Memory B cell (primary cell): Measurements from ENCODE around the gene RTBDN.

Experiments used
- ATAC-seq: fragments of 150-1000 bp; cut with Tn5 transposase; 2 replicates; pipeline ENCODE4 v1.10.0; 2021; ENCODE audit warnings: low read depth, mild to moderate bottlenecking, moderate library complexity
- DNase-seq, 2 donors: peaks; one replicate each; pipeline ENCODE4 v3.0.0; 2022; ENCODE audit warnings: low spot score in 2 of 2
- H3K27ac Mint-ChIP-seq: one replicate; pipeline ENCODE4 v1.8.0; 2022; ENCODE audit warnings: mild to moderate bottlenecking, moderate library complexity, mixed read lengths
- H3K27me3 Mint-ChIP-seq: one replicate; pipeline ENCODE4 v1.8.0; 2022; ENCODE audit warnings: mixed read lengths
- H3K36me3 Mint-ChIP-seq: one replicate; pipeline ENCODE4 v1.8.0; 2022; ENCODE audit warnings: mild to moderate bottlenecking, mixed read lengths
- H3K4me1 Mint-ChIP-seq: one replicate; pipeline ENCODE4 v1.8.0; 2022; ENCODE audit warnings: mixed read lengths
- H3K4me3 Mint-ChIP-seq: one replicate; pipeline ENCODE4 v1.8.0; 2022; ENCODE audit warnings: mild to moderate bottlenecking, moderate library complexity, mixed read lengths
- H3K9me3 Mint-ChIP-seq: one replicate; pipeline ENCODE4 v1.8.0; 2022; ENCODE audit warnings: mixed read lengths

RTBDN gene

DNA sequence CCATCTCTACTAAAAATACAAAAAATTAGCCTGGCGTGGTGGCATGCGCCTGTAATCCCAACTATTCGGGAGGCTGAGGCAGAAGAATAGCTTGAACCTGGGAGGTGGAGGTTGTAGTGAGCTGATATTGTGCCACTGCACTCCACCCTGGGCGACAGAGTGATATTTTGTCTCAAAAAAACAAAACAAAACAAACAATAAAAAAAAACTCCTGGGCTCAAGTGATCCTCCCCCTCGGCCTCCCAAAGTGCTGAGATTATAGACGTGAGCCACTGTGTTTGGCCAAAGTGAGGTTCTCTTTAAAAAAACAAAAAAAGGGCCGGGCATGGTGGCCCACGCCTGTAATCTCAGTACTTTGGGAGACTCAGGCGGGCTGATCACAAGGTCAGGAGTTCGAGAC lies 46.9 kb downstream of the RTBDN start:
- no peaks in the 10 kb centered on the region for H3K9me3 Mint-ChIP-seq
- no peak overlapping the region for H3K4me3 Mint-ChIP-seq
- no peaks in the 10 kb centered on the region for H3K27me3 Mint-ChIP-seq
- DNase-seq (no peak), ATAC-seq (no peak)
- H3K36me3 Mint-ChIP-seq = no peaks in the 10 kb centered on the region
- H3K27ac Mint-ChIP-seq = no peak overlapping the region
- peaks cover 25% of the 10 kb centered on the region for H3K4me1 Mint-ChIP-seq

DNA sequence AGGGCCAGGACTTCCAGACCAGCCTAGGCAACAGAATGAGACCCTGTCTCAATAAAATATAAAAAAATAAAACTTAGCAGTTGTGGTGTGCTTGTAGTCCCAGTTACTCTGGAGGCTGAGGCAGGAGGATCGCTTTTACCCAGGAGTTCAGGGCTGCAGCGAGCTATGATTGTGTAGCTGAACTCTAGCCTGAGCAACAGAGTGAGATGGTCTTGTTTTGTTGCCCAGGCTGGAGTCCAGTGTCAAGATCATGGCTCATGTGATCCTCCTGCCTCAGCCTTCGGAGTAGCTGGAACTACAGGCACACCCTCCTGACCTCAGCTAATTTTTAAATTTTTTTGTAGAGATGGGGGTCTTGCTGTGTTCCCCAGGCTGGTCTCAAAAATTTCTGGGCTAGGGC lies 47.4 kb downstream of the RTBDN start:
- H3K4me3 Mint-ChIP-seq = no peak overlapping the region
- H3K27me3 Mint-ChIP-seq = no peaks in the 10 kb centered on the region
- no peak for DNase-seq

DNA sequence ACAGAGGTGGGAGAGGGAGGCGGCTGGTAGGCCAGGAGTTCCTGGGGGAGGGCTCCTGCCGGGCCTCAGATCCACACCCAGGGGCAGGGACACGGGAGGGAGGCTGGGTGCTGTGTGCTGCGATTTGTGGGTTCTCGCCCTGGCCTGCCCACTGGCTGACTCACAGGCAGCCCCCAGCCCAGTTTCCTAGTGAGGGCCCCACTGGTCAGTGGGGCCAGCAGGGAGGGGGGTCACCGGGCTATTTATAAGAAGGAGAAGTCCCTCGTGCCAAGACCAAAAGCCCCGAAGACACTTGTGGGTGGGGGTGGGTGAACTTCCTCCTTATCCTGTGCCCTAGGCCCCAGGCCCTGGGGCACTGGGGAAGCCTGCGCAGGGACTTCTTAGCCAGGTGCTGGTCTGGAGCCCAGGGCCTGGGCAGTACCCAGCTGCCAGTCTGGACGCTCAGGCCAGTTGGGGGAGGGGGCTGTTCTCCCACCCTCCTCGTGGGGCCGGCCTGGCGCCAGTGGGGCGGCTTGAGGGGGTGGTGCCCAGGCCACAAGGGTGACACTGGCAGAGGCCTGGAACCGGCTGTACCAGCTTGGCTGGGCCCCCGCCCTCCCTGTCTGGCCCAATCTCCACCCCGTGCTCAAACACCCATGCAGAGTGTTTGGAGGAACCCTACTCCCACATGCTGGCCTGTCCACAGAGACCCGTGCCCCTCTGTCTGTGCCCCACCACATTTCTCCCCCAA lies 48.1 kb downstream of the RTBDN start:
- DNase-seq = peak in 1 of 2 donors; percentile 62
- ATAC-seq = no peak
- H3K36me3 Mint-ChIP-seq = no peaks in the 10 kb centered on the region
- H3K9me3 Mint-ChIP-seq = no peaks in the 10 kb centered on the region
- no peak overlapping the region for H3K4me3 Mint-ChIP-seq
- H3K27ac Mint-ChIP-seq = no peak overlapping the region
- no peaks in the 10 kb centered on the region for H3K27me3 Mint-ChIP-seq
- peaks cover 31% of the 10 kb centered on the region for H3K4me1 Mint-ChIP-seq

More for the DNA sequence above, 47.4 kb downstream of the RTBDN start:
- no peaks in the 10 kb centered on the region for H3K36me3 Mint-ChIP-seq
- no peak overlapping the region for H3K27ac Mint-ChIP-seq
- H3K9me3 Mint-ChIP-seq = no peaks in the 10 kb centered on the region
- H3K4me1 Mint-ChIP-seq = peaks cover 28% of the 10 kb centered on the region
- ATAC-seq = no peak

DNA sequence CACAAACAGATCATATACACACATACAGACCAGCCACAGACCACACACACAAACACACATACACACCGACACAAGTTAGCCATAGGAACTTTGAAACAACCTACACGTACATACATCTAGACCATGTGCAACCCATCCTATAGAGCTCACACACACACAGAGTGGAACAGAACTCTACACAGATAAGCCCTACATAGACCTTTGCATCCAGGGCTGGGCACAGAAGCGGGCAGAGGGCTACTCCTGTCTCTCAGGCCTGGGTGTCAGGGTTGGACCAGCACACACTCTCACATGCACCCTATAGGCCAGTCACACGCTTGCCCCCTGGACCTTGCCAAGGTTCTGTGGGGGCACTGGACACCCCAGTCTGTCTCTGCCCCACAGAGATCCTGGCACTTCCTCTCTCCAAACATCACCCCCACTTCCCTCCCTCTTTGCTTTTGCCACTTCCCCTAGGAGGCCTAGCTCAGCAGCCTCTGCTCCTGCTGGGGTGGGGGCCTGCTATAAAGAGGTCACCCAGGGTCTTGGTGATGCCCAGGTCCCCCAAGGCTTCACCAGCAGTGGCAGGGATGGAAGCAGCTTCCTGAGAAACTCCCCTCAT lies 48.8 kb downstream of the RTBDN start:
- ATAC-seq (no peak), DNase-seq (no peak)
- Mint-ChIP-seq H3K4me3 (no peak overlapping the region), H3K27ac (no peak overlapping the region), H3K9me3 (no peaks in the 10 kb centered on the region), H3K4me1 (peaks cover 24% of the 10 kb centered on the region), H3K27me3 (no peaks in the 10 kb centered on the region), H3K36me3 (no peaks in the 10 kb centered on the region)

DNA sequence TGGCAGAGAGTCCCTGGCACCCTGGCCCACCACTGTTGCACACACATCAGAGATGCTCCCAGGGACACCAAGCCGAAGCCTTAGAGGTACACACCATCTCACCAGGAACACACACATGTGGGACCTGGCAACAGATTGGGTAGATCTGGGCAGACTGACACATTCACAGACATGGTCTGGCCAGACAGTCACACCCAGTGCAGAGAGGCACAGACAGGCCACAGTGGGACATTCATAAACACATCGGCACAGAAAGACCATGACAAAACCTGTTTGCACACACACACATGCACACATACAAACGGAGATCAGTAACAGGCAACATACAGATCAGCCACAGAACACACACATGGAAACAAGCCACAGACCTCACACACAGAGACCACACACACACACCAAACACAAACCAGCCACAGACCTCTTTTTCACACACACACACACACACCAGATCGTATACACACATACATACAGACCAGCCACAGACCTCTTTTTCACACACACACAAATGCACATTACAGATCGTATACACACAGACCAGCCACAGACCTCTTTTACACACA lies 49.4 kb downstream of the RTBDN start:
- Mint-ChIP-seq H3K27me3 (no peaks in the 10 kb centered on the region), H3K27ac (no peak overlapping the region), H3K4me1 (peaks cover 20% of the 10 kb centered on the region), H3K4me3 (no peak overlapping the region), H3K36me3 (no peaks in the 10 kb centered on the region), H3K9me3 (no peaks in the 10 kb centered on the region)
- DNase-seq (no peak), ATAC-seq (no peak)

DNA sequence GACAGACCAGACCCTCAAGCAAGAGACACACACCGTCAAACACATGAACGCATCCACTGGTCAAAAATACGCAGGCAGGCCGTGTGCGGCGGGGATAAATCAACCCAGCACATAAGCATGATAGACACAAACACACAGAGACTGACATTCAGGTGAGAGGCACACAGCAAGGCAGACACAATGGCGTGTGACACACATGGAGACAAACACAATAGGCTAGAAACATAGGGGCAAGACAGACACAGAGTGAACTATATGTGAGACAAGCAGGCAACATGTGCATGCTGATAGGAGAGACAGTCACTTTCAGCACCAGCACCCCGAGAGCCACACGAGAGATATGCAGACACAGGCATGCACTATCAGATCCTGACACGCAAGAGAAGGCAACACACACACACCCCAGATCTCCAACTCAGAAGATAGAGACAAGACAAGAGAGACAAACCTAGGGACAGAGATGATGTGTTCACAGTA lies 49.9 kb downstream of the RTBDN start:
- Mint-ChIP-seq H3K9me3 (no peaks in the 10 kb centered on the region), H3K4me3 (no peak overlapping the region), H3K27ac (no peak overlapping the region), H3K27me3 (no peaks in the 10 kb centered on the region), H3K36me3 (no peaks in the 10 kb centered on the region), H3K4me1 (peaks cover 21% of the 10 kb centered on the region)
- ATAC-seq (no peak), DNase-seq (no peak)

DNA sequence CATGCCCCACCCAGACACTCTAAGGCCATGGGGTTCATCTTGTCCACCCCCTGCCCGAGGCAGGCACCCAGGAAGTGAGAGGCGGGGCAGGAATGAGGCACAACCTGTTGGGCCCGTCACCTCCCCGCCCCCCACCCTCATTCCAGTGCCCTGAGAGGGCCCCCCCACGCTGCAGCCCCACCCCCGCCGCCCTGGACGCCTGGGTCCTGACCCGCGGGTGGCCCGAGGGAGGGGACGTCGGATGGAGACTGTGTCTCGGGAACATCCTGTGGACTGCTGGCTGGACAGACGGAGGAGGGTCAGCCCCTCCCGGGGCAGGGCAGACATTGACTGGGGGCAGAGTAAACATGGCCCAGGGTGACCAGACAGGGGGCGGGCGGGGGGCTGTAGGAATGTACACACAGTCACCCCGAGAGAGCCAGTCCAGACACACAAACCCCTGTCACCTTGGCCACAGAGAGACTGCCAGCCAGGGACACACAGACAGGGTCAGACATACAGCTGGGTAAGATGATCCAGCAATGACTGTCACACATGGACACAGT lies 50.5 kb downstream of the RTBDN start:
- no peaks in the 10 kb centered on the region for H3K36me3 Mint-ChIP-seq
- DNase-seq (no peak), ATAC-seq (no peak)
- H3K27ac Mint-ChIP-seq = no peak overlapping the region
- H3K4me3 Mint-ChIP-seq = peak overlapping the region; percentile 45
- H3K4me1 Mint-ChIP-seq = peaks cover 20% of the 10 kb centered on the region
- no peaks in the 10 kb centered on the region for H3K27me3 Mint-ChIP-seq
- no peaks in the 10 kb centered on the region for H3K9me3 Mint-ChIP-seq

DNA sequence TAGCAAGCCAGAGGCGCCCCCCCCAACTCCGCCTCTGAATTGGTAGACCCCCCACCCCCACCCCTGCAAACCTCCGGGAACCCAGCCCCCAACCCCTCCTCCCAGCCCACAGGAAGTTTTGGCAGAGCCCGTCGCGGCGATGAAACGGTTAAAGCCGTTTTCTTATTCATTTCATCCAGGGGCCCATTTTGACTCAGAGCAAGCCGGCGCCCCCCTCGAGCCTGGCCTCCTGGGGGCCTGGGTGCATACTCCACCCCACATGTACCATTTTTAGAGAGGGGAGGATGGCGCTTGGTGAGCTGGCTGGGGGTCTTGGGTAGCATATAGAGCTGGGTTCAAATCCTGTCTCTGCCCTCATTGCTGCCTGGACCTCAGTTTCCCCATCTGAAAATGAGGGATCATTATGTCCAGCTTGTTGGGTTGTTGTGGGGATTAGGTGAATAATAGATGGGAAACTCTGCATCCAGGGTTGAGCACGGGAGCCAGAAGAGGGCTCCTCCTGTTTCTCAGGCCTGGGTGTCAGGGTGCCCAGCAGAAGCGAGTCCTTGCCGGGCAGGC lies 51.0 kb downstream of the RTBDN start:
- no peak for DNase-seq
- no peak overlapping the region for H3K27ac Mint-ChIP-seq
- no peaks in the 10 kb centered on the region for H3K27me3 Mint-ChIP-seq
- peaks cover 18% of the 10 kb centered on the region for H3K4me1 Mint-ChIP-seq
- H3K4me3 Mint-ChIP-seq = peak overlapping the region; percentile 84
- H3K36me3 Mint-ChIP-seq = no peaks in the 10 kb centered on the region
- H3K9me3 Mint-ChIP-seq = no peaks in the 10 kb centered on the region
- no peak for ATAC-seq

DNA sequence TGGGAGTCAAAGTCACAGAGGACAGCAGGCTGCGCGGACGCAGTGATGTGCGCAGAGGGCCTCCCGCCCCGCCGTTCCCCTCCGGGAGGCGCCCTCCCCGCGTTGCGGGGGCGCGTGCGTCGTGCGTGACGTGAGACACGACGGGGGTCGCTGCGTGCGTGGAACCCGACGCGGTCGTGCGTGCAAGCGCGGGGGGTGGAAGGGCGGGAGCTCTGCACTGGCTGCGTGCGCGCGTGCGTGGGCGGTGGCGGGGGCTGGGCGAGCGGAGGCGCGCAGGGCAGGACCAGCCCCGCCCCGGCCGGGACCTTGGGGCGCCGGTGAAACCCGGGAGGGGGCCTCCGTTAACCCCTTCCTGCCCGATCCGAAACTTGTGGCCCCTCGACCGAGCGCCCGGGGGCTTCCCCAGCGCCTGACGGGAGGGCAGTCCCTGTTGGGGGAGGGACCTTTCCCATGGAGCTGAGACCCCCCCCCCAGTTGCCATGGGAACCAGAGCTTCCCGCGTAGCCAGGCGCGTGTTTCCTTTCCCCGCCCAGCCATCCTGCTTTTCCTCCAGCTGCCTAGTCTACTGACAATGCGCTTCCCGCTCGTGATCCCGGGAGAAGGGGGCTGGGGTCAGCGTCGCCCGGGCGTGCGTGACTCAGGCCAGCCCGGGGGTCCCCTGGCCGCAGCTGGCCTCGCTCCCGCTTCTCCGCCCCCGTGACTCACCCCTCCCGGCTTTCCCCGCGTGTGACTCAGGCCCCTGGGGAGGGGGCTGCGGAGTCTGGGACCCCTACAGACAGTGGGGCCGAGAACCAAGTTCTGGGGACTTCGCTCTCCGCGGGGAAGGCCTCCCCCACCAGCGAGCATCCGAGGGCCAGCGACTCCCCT lies 51.7 kb downstream of the RTBDN start:
- Mint-ChIP-seq H3K27ac (no peak overlapping the region), H3K27me3 (no peaks in the 10 kb centered on the region), H3K4me1 (peaks cover 17% of the 10 kb centered on the region), H3K36me3 (no peaks in the 10 kb centered on the region), H3K4me3 (peak overlapping the region; percentile 84), H3K9me3 (no peaks in the 10 kb centered on the region)
- peak; percentile 93 for DNase-seq
- peak; percentile 55 for ATAC-seq

DNA sequence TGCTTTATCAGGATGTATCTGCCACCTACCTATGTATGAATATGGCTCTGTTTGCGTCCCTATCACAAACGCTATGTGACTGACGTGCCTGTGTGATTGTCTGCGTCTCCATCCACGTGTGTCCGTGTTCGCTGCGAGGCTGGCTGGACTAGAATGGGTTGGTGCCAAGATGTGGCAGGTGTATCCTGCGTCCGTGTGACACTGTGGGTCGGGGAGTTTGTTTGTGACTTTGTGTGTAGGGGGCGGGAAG lies 52.3 kb downstream of the RTBDN start:
- Mint-ChIP-seq H3K9me3 (no peaks in the 10 kb centered on the region), H3K4me3 (peak overlapping the region; percentile 84), H3K4me1 (peaks cover 20% of the 10 kb centered on the region), H3K36me3 (no peaks in the 10 kb centered on the region), H3K27ac (no peak overlapping the region), H3K27me3 (no peaks in the 10 kb centered on the region)
- peak; percentile 75 for ATAC-seq
- no peak for DNase-seq

DNA sequence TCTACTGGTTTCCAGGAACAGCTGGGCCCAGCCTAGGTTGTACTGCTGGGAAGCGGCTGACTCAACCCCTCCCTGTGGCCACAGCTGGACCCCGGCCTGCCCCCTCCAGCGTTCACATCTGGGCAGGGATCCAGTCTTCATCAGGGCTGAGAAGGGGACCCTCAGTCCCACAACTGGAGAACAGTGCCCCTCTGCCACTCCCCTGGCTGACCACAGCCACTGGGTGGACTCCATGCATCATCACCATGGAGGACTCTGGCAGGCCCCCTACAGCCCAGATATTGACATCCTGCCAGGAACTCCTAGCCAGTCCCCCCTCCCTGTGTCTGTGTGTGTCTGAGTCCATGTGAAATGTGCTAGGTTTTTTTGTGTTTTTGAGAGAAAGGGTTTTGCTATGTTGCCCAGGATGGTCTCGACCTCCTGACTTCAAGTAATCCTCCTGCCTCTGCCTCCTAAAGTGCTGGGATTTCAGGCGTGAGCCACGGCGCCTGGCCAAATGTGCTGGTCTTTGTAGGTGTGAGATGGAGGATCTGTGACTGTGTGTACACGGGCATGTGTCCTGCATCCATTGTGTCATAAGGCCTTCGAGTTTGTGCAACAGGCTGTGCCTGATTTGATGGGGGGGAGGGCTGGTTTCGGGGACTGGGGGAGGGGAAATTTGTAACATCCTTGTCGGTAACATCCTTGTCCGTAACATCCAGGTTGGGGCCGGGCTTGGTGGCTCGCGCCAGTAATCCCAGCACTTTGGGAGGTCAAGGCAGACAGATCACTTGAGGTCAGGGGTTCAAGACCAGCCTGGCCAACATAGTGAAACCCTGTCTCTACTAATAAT lies 55.0 kb downstream of the RTBDN start:
- DNase-seq (no peak), ATAC-seq (no peak)
- Mint-ChIP-seq H3K27me3 (no peaks in the 10 kb centered on the region), H3K4me3 (peak overlapping the region; percentile 41), H3K27ac (peak overlapping the region; percentile 78), H3K4me1 (peaks cover 20% of the 10 kb centered on the region), H3K9me3 (no peaks in the 10 kb centered on the region), H3K36me3 (no peaks in the 10 kb centered on the region)

DNA sequence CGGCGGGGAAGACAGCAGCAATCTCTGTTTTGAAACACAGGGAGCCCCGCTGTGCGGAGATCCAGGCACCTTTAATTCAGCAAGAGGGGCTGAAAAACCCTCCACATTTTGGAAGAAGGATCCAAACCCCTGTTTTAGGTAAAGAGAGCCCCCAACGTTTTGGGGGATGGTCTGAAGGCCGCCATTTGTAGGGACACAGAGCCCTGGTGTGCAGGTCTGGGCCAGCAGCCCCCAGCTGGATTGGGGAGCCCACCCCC lies 55.5 kb downstream of the RTBDN start:
- Mint-ChIP-seq H3K4me3 (peak overlapping the region; percentile 84), H3K4me1 (peaks cover 20% of the 10 kb centered on the region), H3K9me3 (no peaks in the 10 kb centered on the region), H3K36me3 (no peaks in the 10 kb centered on the region), H3K27me3 (no peaks in the 10 kb centered on the region), H3K27ac (peak overlapping the region; percentile 78)
- ATAC-seq = no peak
- DNase-seq = no peak
